NCI-H1417 treated with DMSO at 0.1 percent for 48 hours (cell line): ENCODE measurements around the gene TP63.

Experiments used
- DNase-seq: peaks from one replicate; lab custom pipeline; 2025; lab: John Stamatoyannopoulos, UW

The TP63 gene

GRCh38 chr3:189868061-189868460 is 236.9 kb downstream of the TP63 start:
- no peak for DNase-seq

GRCh38 chr3:189869165-189869564 is 238.0 kb downstream of the TP63 start:
- DNase-seq = no peak

- no peak for DNase-seq
Measured at GRCh38 chr3:189871418-189871817, 240.2 kb downstream of the TP63 start.

- no peak for DNase-seq
Measured at GRCh38 chr3:189883113-189883753, 252.0 kb downstream of the TP63 start.

GRCh38 chr3:189890496-189890895 is 259.3 kb downstream of the TP63 start:
- DNase-seq = no peak

- DNase-seq = no peak
Measured at GRCh38 chr3:189896533-189896932, 265.3 kb downstream of the TP63 start.

- no peak for DNase-seq
Measured at GRCh38 chr3:189897406-189897805, 266.2 kb downstream of the TP63 start.

- DNase-seq = no peak
Measured at GRCh38 chr3:189898559-189899153, 267.5 kb downstream of the TP63 start.

GRCh38 chr3:189899186-189899585 is 268.0 kb downstream of the TP63 start:
- no peak for DNase-seq

- DNase-seq = no peak
Measured at GRCh38 chr3:189900578-189900977, 269.4 kb downstream of the TP63 start.

- DNase-seq = no peak
Measured at GRCh38 chr3:189901481-189901880, 270.3 kb downstream of the TP63 start.

- no peak for DNase-seq
Measured at GRCh38 chr3:189902230-189903186, 271.3 kb downstream of the TP63 start.

GRCh38 chr3:189903562-189904250 is 272.5 kb downstream of the TP63 start:
- no peak for DNase-seq

- no peak for DNase-seq
Measured at GRCh38 chr3:189907803-189908202, 276.6 kb downstream of the TP63 start.

- DNase-seq = no peak
Measured at GRCh38 chr3:189908646-189909045, 277.5 kb downstream of the TP63 start.

GRCh38 chr3:189909139-189909538 is 277.9 kb downstream of the TP63 start:
- no peak for DNase-seq

GRCh38 chr3:189909573-189909972 is 278.4 kb downstream of the TP63 start:
- DNase-seq = no peak

- DNase-seq = no peak
Measured at GRCh38 chr3:189911001-189911400, 279.8 kb downstream of the TP63 start.

GRCh38 chr3:189914799-189915198 is 283.6 kb downstream of the TP63 start:
- DNase-seq = no peak

GRCh38 chr3:189921770-189922169 is 290.6 kb downstream of the TP63 start:
- no peak for DNase-seq

GRCh38 chr3:189927975-189928895 is 297.0 kb downstream of the TP63 start:
- no peak for DNase-seq
